H54 (cell line): ENCODE data around the gene POU4F2.

ENCODE experiments used
- DNase-seq: peaks from one replicate; pipeline ENCODE4 v3.0.0; 2011; ENCODE audit warnings: low spot score, mixed read lengths; ENCODE audit not compliant: insufficient read length
- FAIRE-seq: peaks from 3 replicates; lab custom pipeline; 2011; peaks lifted over from hg19 to GRCh38; lab: Jason Lieb, UNC
- POLR2A ChIP-seq: IDR thresholded peaks from 2 replicates; pipeline ENCODE4 v1.6.1; 2011; ENCODE audit warnings: low read depth, mild to moderate bottlenecking, low read length

Gene POU4F2, protein sequence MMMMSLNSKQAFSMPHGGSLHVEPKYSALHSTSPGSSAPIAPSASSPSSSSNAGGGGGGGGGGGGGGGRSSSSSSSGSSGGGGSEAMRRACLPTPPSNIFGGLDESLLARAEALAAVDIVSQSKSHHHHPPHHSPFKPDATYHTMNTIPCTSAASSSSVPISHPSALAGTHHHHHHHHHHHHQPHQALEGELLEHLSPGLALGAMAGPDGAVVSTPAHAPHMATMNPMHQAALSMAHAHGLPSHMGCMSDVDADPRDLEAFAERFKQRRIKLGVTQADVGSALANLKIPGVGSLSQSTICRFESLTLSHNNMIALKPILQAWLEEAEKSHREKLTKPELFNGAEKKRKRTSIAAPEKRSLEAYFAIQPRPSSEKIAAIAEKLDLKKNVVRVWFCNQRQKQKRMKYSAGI

DNA sequence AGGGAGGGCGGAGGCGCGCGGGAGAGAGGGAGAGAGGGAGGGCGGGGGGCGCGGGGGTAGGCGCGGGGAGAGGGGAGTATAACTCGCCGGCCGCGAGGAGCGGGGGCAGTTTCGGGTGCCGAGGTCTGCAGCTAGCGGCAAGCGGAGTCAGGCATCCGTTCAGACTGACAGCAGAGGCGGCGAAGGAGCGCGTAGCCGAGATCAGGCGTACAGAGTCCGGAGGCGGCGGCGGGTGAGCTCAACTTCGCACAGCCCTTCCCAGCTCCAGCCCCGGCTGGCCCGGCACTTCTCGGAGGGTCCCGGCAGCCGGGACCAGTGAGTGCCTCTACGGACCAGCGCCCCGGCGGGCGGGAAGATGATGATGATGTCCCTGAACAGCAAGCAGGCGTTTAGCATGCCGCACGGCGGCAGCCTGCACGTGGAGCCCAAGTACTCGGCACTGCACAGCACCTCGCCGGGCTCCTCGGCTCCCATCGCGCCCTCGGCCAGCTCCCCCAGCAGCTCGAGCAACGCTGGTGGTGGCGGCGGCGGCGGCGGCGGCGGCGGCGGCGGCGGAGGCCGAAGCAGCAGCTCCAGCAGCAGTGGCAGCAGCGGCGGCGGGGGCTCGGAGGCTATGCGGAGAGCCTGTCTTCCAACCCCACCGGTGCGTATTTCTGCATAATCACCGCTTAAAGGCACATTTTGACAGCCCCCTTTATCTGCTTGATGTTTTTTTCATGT lies at the start of gene POU4F2:
POU4F2 (plus strand) TSS at position 108 of the 720 bp plus-strand sequence; CDS start at position 356, 248 bp downstream.
- DNase-seq (no peak), FAIRE-seq (no peak)
- TF ChIP-seq POLR2A = no peak

GRCh38 chr4:146590801-146591200 lies 47.9 kb upstream of the POU4F2 start:
- FAIRE-seq (no peak), DNase-seq (no peak)
- no peak for TF ChIP-seq POLR2A

- no peak for TF ChIP-seq POLR2A
- DNase-seq (no peak), FAIRE-seq (no peak)
Observed at GRCh38 chr4:146592019-146592418, 46.7 kb upstream of the POU4F2 start.

- DNase-seq (no peak), FAIRE-seq (no peak)
- TF ChIP-seq POLR2A = no peak
Observed at GRCh38 chr4:146632770-146633470, 5.8 kb upstream of the POU4F2 start.

DNA sequence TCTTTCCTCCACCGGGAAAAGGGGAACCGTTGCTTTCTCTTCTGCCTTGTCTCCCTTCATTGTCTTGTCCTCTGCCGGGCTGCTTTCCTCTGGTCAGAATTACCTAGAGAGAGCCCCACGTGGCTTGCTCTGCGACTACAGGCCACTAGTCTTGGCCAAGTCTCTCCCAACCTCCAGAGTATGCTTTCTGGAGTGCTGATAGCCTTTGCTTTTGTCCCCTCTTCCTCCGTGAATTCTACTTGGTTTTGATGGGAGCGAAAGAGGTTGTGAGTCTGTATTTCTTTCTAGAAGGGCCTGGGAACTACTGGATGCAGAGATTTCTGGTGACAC lies 5.3 kb upstream of the POU4F2 start:
- TF ChIP-seq POLR2A = no peak
- DNase-seq (no peak), FAIRE-seq (no peak)

DNA sequence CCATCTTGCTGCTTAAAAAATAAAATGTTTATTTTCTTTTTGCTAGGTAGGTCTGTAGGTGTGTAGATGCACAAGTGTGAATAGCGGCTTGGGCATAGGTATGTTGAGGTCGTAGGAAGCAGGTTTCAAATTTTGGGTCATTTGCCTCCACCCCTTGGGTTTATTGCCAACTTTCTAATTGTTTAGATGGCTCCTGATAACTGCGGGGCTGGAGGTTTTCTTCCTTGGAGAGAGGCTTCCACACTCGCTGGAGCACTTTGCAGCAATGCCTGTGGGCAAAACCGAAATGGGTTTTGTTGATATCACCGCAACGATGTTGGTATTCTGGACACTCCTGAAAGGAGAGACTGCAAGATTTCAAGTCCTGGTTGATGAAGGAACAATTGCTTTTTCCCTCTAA lies 3.9 kb upstream of the POU4F2 start:
- no peak for TF ChIP-seq POLR2A
- FAIRE-seq = no peak
- no peak for DNase-seq

GRCh38 chr4:146637621-146638332 lies 916 bp upstream of the POU4F2 start:
- FAIRE-seq (no peak), DNase-seq (no peak)
- no peak for TF ChIP-seq POLR2A

DNA sequence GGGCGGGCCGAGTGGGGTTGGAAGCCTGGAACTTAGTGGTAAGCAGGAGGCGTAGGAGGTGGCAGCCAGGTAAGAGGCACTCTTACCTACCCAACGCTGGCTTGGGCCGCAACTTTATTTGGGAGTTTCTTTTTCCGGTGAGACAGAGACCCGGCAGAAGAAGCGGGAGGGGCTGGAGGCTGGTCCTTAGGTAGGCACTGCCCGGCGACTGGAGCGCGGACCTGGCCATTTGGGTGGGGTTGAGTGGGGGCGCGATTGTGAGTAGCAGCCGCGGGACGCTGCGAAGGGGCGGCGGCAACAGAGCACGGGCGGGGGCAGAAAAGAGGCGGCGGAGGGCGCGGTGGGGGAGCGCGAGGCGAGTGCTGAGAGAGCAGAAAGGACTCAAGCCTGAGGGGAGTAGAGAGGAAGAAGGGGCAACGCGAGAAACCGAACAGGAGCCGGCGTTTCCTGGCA lies 334 bp upstream of the POU4F2 start:
- FAIRE-seq (no peak), DNase-seq (no peak)
- TF ChIP-seq POLR2A = no peak

DNA sequence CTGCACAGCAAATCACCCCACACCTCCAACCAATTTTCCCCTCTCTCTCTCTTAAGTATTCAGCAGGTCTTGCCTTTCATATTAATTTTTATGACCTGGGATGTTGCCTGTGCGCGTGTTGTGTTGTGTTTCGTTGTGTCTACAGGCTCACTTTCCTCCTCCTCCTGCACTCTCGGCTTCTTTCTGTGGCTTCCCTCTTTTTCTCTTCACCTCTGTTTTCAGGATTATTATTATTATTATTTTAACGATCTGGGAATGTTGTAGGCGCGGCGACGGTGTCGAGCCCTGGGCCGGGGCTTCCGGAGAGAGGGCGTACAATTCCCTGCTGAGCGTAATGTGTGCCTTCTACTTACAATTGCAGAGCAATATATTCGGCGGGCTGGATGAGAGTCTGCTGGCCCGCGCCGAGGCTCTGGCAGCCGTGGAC lies 826 bp downstream of the POU4F2 start:
- no peak for FAIRE-seq
- no peak for TF ChIP-seq POLR2A
- DNase-seq = no peak

GRCh38 chr4:146640021-146640464 lies 1.4 kb downstream of the POU4F2 start:
- DNase-seq (no peak), FAIRE-seq (no peak)
- TF ChIP-seq POLR2A = no peak

GRCh38 chr4:146640465-146641061 lies 1.9 kb downstream of the POU4F2 start:
- no peak for DNase-seq
- TF ChIP-seq POLR2A = no peak
- FAIRE-seq = no peak

DNA sequence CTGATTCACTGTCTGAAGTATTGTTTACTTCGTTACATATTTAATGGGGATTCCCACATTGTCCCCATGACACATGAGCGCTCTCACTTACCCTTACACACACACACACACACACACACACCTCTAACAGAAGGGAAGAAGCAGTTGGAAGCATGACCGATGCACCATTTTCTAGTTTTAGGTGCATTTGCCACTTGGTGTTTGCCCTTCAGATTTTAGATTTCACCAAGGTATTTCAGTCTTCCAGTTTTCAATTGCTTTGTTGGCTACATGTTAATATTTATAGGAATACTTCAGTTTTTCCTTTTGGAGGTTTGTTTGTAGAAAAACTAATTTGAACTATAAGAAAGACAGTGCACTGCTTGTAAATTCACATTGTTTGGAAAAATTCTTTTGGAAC lies 3.1 kb downstream of the POU4F2 start:
- no peak for TF ChIP-seq POLR2A
- no peak for DNase-seq
- FAIRE-seq = no peak

DNA sequence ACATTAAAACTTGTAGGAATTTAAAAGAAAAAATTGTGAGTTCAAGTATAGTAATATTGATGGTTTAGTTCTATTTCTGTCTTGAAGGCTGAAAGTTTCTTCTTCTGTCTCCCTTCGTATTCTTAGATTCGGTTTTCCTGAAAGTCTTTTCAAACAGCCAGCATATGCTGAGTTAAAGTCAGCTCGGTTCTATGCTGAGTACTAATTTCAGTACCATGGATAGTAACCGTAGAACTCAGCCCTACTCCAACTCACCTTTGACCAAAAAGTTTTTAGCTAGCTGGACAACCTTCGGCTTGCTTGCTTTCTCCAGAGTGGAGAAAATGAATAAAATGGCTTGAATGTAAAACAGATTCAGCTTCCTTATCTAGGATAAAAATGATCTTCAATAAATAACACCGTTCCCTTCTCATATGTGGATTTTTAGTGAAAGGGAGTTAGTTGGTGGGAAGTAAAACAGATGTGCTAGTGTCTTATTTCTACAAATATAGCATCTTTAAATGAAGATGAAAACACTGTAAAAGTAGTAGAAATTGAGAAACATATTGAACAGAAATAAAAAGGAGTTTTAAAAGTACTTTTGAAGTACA lies 5.2 kb downstream of the POU4F2 start:
- FAIRE-seq (no peak), DNase-seq (peak; percentile 26)
- TF ChIP-seq POLR2A = no peak
